BLaER1 (cell line): Measurements from ENCODE around the gene PCED1B.
"Not testable (repeated sequence)": the region's sequence is repeated elsewhere in the genome, so short reads cannot be mapped to it uniquely, and the experiment has no call there.

ENCODE experiments used
- H3K27ac ChIP-seq: shearing (Covaris generic); formaldehyde crosslinking; 2 replicates; pipeline ENCODE4 v1.8.1; 2022
- H3K27me3 ChIP-seq: shearing (Covaris generic); formaldehyde crosslinking; 2 replicates; pipeline ENCODE4 v1.8.1; 2022
- H3K36me3 ChIP-seq: shearing (Covaris generic); formaldehyde crosslinking; 2 replicates; pipeline ENCODE4 v1.8.1; 2022
- H3K4me1 ChIP-seq: shearing (Covaris generic); formaldehyde crosslinking; 2 replicates; pipeline ENCODE4 v1.8.1; 2022
- H3K4me2 ChIP-seq: shearing (Covaris generic); formaldehyde crosslinking; 2 replicates; pipeline ENCODE4 v1.8.1; 2022
- H3K4me3 ChIP-seq: shearing (Covaris generic); formaldehyde crosslinking; 2 replicates; pipeline ENCODE4 v1.8.1; 2022
- H3K9ac ChIP-seq: shearing (Covaris generic); formaldehyde crosslinking; 2 replicates; pipeline ENCODE4 v1.8.1; 2022
- H3K9me3 ChIP-seq: shearing (Covaris generic); formaldehyde crosslinking; 2 replicates; pipeline ENCODE4 v1.8.1; 2022
- H4K20me1 ChIP-seq: shearing (Covaris generic); formaldehyde crosslinking; 2 replicates; pipeline ENCODE4 v1.8.1; 2022
- Cebpa-rat ChIP-seq: shearing (Covaris generic); IDR thresholded peaks from 2 replicates; pipeline ENCODE4 v1.8.1; 2022

The PCED1B gene

GRCh38 chr12:47102845-47103651 is 23.6 kb downstream of the PCED1B start:
- Histone ChIP-seq H3K36me3 (no peaks in the 10 kb centered on the region), H4K20me1 (no peaks in the 10 kb centered on the region), H3K9me3 (no peaks in the 10 kb centered on the region), H3K4me3 (no peak overlapping the region), H3K9ac (no peak overlapping the region), H3K4me2 (no peak overlapping the region), H3K27me3 (no peaks in the 10 kb centered on the region), H3K4me1 (no peaks in the 10 kb centered on the region), H3K27ac (no peak overlapping the region)
- TF ChIP-seq Cebpa-rat, result no peak

DNA sequence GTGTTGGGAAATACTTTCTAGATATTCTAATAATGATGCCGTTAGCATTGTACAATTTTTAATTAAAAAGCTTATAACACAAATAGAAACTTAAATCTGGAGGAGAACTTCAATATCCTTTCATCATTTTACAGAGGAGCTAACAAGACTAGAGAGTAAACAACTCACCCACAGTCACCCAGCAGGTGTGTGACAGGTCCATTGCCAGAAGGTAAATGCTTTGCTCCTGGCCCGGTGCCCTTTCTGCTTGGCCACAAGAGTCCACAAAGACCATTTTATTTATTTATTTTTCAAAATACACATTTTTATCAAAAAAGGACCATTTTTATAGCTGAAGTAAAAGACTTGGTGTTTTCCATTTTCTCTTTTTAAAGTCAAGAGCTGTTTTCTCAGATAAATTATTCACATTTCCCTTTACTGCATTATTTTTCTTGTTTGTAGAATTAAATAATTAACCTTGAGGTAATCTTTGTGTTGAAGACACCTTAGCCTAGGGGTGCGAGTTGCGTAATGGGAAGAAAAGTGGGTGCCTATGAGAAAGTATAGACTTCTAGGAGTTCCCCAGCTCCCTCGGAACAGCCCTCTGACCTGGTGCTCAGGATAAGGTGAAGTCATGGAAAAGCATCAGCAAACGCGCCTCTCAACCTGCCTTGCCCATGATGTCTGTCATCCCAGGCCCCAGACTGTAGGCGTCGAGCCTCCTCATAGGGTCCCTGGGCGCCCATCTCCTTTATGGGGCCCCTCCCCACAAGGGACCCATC is 26.7 kb downstream of the PCED1B start:
- H3K27ac ChIP-seq, result no peak overlapping the region
- H3K4me1 ChIP-seq, result no peaks in the 10 kb centered on the region
- no peaks in the 10 kb centered on the region for H3K27me3 ChIP-seq
- no peak overlapping the region for H3K4me3 ChIP-seq
- H3K9ac ChIP-seq, result no peak overlapping the region
- H3K36me3 ChIP-seq, result no peaks in the 10 kb centered on the region
- no peak overlapping the region for H3K4me2 ChIP-seq
- no peak for TF ChIP-seq Cebpa-rat
- no peaks in the 10 kb centered on the region for H4K20me1 ChIP-seq
- no peaks in the 10 kb centered on the region for H3K9me3 ChIP-seq

DNA sequence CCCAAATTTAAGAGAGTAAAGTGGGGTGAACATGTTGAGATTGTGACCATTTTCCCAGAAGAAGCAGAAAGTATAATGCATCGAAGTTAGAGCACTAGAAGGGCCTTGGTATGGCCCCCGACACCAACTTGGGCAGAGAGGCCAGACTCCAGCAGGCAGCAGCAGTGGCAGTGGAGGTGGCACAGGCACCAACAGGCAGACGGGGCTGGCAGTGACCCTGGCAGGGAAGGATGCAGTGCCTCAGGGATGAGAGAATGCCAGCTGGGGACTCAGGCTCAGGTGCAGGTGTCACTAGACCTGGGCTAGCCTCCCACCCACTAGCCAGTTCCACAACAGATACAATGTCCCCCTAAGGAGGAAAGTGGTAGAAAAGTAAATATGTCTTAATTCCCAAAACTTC is 28.0 kb downstream of the PCED1B start:
- Histone ChIP-seq H3K9me3 (no peaks in the 10 kb centered on the region), H3K36me3 (no peaks in the 10 kb centered on the region), H4K20me1 (no peaks in the 10 kb centered on the region), H3K4me1 (no peaks in the 10 kb centered on the region), H3K27ac (no peak overlapping the region), H3K9ac (no peak overlapping the region), H3K27me3 (no peaks in the 10 kb centered on the region), H3K4me2 (no peak overlapping the region), H3K4me3 (no peak overlapping the region)
- TF ChIP-seq Cebpa-rat, result no peak

DNA sequence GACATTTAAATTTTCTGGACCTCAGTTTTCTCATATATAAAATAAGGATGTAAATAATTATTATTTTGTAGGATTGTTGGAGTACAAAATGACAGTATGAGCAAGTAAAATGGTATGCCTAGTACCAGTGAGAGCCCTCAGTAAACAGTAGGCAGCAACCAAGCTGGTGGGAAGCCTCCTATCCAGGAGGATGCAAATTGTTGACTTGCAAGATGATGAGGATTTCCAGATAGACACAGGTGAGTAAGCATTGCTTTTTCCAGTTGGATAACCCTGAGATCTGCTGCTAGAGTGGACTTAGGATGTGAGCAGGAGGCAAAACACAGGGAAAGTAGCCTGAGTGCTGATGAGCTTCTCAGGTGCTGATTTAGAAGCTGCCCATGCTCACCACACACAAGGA is 28.5 kb downstream of the PCED1B start:
- no peak overlapping the region for H3K4me3 ChIP-seq
- H3K27me3 ChIP-seq, result no peaks in the 10 kb centered on the region
- no peaks in the 10 kb centered on the region for H3K9me3 ChIP-seq
- H3K4me1 ChIP-seq, result no peaks in the 10 kb centered on the region
- no peak for TF ChIP-seq Cebpa-rat
- no peak overlapping the region for H3K9ac ChIP-seq
- no peak overlapping the region for H3K27ac ChIP-seq
- H3K4me2 ChIP-seq, result no peak overlapping the region
- H4K20me1 ChIP-seq, result no peaks in the 10 kb centered on the region
- H3K36me3 ChIP-seq, result no peaks in the 10 kb centered on the region

GRCh38 chr12:47110011-47110541 is 30.7 kb downstream of the PCED1B start:
- H4K20me1 ChIP-seq, result no peaks in the 10 kb centered on the region
- no peaks in the 10 kb centered on the region for H3K36me3 ChIP-seq
- H3K9me3 ChIP-seq, result no peaks in the 10 kb centered on the region
- no peak overlapping the region for H3K4me2 ChIP-seq
- H3K4me1 ChIP-seq, result no peaks in the 10 kb centered on the region
- no peak for TF ChIP-seq Cebpa-rat
- H3K27ac ChIP-seq, result no peak overlapping the region
- no peak overlapping the region for H3K4me3 ChIP-seq
- no peak overlapping the region for H3K9ac ChIP-seq
- no peaks in the 10 kb centered on the region for H3K27me3 ChIP-seq

- H3K4me2 ChIP-seq, result no peak overlapping the region
- H3K27me3 ChIP-seq, result no peaks in the 10 kb centered on the region
- no peaks in the 10 kb centered on the region for H3K9me3 ChIP-seq
- no peak overlapping the region for H3K9ac ChIP-seq
- no peak for TF ChIP-seq Cebpa-rat
- no peak overlapping the region for H3K27ac ChIP-seq
- no peaks in the 10 kb centered on the region for H3K36me3 ChIP-seq
- no peaks in the 10 kb centered on the region for H4K20me1 ChIP-seq
- H3K4me3 ChIP-seq, result no peak overlapping the region
- no peaks in the 10 kb centered on the region for H3K4me1 ChIP-seq
These were observed 31.4 kb downstream of the PCED1B start for GRCh38 chr12:47110718-47111391.

DNA sequence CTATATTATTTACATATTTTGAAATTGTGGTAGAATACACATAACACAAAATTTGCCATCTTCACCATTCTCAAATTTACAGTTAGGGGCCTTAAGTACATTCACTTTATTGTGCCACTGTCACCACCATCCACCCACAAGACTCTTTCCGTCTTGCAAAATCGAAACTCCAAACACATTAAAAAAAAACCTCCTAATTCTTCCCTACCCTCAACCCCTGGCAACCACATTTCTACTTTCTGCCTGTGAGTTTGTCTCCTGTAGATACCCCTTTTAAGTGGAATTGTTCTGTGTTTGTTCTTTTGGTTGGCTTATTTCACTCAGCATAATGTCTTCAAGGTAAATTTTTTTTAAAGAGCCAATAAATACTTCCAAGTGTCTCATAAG is 32.0 kb downstream of the PCED1B start:
- no peak overlapping the region for H3K4me2 ChIP-seq
- H3K27ac ChIP-seq, result no peak overlapping the region
- H3K36me3 ChIP-seq, result no peaks in the 10 kb centered on the region
- no peaks in the 10 kb centered on the region for H4K20me1 ChIP-seq
- H3K27me3 ChIP-seq, result no peaks in the 10 kb centered on the region
- no peak for TF ChIP-seq Cebpa-rat
- no peak overlapping the region for H3K4me3 ChIP-seq
- H3K9ac ChIP-seq, result no peak overlapping the region
- no peaks in the 10 kb centered on the region for H3K4me1 ChIP-seq
- H3K9me3 ChIP-seq, result no peaks in the 10 kb centered on the region

GRCh38 chr12:47111854-47112253 is 32.4 kb downstream of the PCED1B start:
- Histone ChIP-seq H3K36me3 (no peaks in the 10 kb centered on the region), H3K27me3 (no peaks in the 10 kb centered on the region), H3K4me3 (no peak overlapping the region), H3K9me3 (no peaks in the 10 kb centered on the region), H4K20me1 (no peaks in the 10 kb centered on the region), H3K9ac (no peak overlapping the region), H3K27ac (no peak overlapping the region), H3K4me1 (no peaks in the 10 kb centered on the region), H3K4me2 (no peak overlapping the region)
- TF ChIP-seq Cebpa-rat, result no peak

GRCh38 chr12:47112679-47113078 is 33.3 kb downstream of the PCED1B start:
- no peaks in the 10 kb centered on the region for H3K9me3 ChIP-seq
- TF ChIP-seq Cebpa-rat, result no peak
- H3K27ac ChIP-seq, result no peak overlapping the region
- H3K27me3 ChIP-seq, result no peaks in the 10 kb centered on the region
- H3K4me3 ChIP-seq, result no peak overlapping the region
- H3K4me1 ChIP-seq, result no peaks in the 10 kb centered on the region
- H3K9ac ChIP-seq, result no peak overlapping the region
- no peaks in the 10 kb centered on the region for H3K36me3 ChIP-seq
- no peaks in the 10 kb centered on the region for H4K20me1 ChIP-seq
- no peak overlapping the region for H3K4me2 ChIP-seq

- Histone ChIP-seq H3K36me3 (no peaks in the 10 kb centered on the region), H3K4me3 (no peak overlapping the region), H3K27ac (no peak overlapping the region), H3K4me2 (no peak overlapping the region), H3K27me3 (no peaks in the 10 kb centered on the region), H3K9ac (no peak overlapping the region), H3K4me1 (no peaks in the 10 kb centered on the region), H3K9me3 (no peaks in the 10 kb centered on the region), H4K20me1 (no peaks in the 10 kb centered on the region)
- TF ChIP-seq Cebpa-rat, result no peak
These were observed 35.1 kb downstream of the PCED1B start for GRCh38 chr12:47114481-47114892.

DNA sequence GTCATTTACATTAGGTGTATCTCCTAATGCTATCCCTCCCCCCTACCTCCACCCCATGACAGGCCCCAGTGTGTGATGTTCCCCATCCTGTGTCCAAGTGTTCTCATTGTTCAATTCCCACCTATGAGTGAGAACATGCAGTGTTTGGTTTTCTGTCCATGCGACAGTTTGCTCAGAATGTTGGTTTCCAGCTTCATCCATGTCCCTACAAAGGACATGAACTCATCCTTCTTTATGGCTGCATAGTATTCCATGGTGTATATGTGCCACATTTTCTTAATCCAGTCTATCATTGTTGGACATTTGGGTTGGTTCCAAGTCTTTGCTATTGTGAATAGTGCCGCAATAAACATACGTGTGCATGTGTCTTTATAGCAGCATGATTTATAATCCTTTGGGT is 37.9 kb downstream of the PCED1B start:
- H3K4me2 ChIP-seq, H3K4me1 ChIP-seq, H3K27me3 ChIP-seq, H3K9ac ChIP-seq, H3K27ac ChIP-seq, H3K36me3 ChIP-seq, H3K9me3 ChIP-seq, H3K4me3 ChIP-seq, H4K20me1 ChIP-seq: not testable (repeated sequence)
